22Rv1 (cell line): ENCODE results near the gene A4GNT.

Experiments used
- CTCF ChIP-seq: fragments of 450-650 bp; IDR thresholded peaks from 2 replicates; pipeline ENCODE4 v1.5.1; 2017; ENCODE audit warnings: mild to moderate bottlenecking
- ZFX ChIP-seq: fragments of 450-650 bp; IDR thresholded peaks from 2 replicates; pipeline ENCODE4 v1.6.1; 2017; ENCODE audit warnings: antibody characterized with exemption, borderline replicate concordance

GRCh38 chr3:138082085-138082991 is 49.9 kb downstream of the A4GNT start:
- no peak for TF ChIP-seq CTCF
- no peak for TF ChIP-seq ZFX
